ENCODE measurements around the gene LYZL1. TPM values are rescaled to one million over a fixed set of nuclear protein-coding genes. Genes with fewer than 3 reads are reported as not detected.

LYZL1 gene
- total RNA-seq, 2 experiments from 2014 or later: not detected

GRCh38 chr10:29343607-29344038, 54.8 kb downstream of the LYZL1 start:
- Mint-ChIP-seq H3K36me3 (ENCODE audit: low read depth) (no peaks in the 10 kb centered on the region), H3K4me3 (no peak overlapping the region), H3K9me3 (no peaks in the 10 kb centered on the region), H3K4me1 (ENCODE audit: low read depth) (no peaks in the 10 kb centered on the region), H3K27ac (no peak overlapping the region), H3K27me3 (peaks cover 11% of the 10 kb centered on the region)
- intact Hi-C loops (cut with DNase I, micrococcal nuclease): no loop called here
- DNase-seq: no peak
- H3K27ac ChIP-seq (ENCODE audit: low read depth in 1 of 2, low read length in 2 of 2): no peak overlapping the region
- H3K4me1 ChIP-seq (ENCODE audit: insufficient read depth, low read length): no peaks in the 10 kb centered on the region
- POLR2A ChIA-PET: no interaction called here
- no peak for ATAC-seq (ENCODE audit: poor library complexity)
- CTCF ChIA-PET: no interaction called here
- no peaks in the 10 kb centered on the region for H3K9me3 ChIP-seq (ENCODE audit: control insufficient read depth in 1 of 2, insufficient read depth in 1 of 2, low read length in 2 of 2)
- H3K27me3 ChIP-seq (ENCODE audit: control insufficient read depth in 1 of 2, insufficient read depth in 2 of 2, low read length in 2 of 2): peaks cover 0 to 3% of the 10 kb centered on the region in 2 experiments
- no peaks in the 10 kb centered on the region for H3K36me3 ChIP-seq (ENCODE audit: insufficient read depth, low read length)
- H3K4me3 ChIP-seq (ENCODE audit: low read length): no peak overlapping the region
- TF ChIP-seq CTCF (IDR thresholded peaks at IDR 0.05): no peak

- Mint-ChIP-seq H3K27ac (no peak overlapping the region), H3K36me3 (ENCODE audit: low read depth) (no peaks in the 10 kb centered on the region), H3K4me3 (no peak overlapping the region), H3K9me3 (no peaks in the 10 kb centered on the region), H3K27me3 (peaks cover 11% of the 10 kb centered on the region), H3K4me1 (ENCODE audit: low read depth) (no peaks in the 10 kb centered on the region)
- H3K27me3 ChIP-seq (ENCODE audit: control insufficient read depth in 1 of 2, insufficient read depth in 2 of 2, low read length in 2 of 2): peaks cover 0 to 3% of the 10 kb centered on the region in 2 experiments
- DNase-seq (no peak), ATAC-seq (ENCODE audit: poor library complexity) (no peak)
- no peak overlapping the region for H3K27ac ChIP-seq (ENCODE audit: low read depth in 1 of 2, low read length in 2 of 2)
- TF ChIP-seq CTCF (IDR thresholded peaks at IDR 0.05): no peak
- CTCF ChIA-PET: no interaction called here
- H3K4me1 ChIP-seq (ENCODE audit: insufficient read depth, low read length): no peaks in the 10 kb centered on the region
- H3K9me3 ChIP-seq (ENCODE audit: control insufficient read depth in 1 of 2, insufficient read depth in 1 of 2, low read length in 2 of 2): no peaks in the 10 kb centered on the region
- no peaks in the 10 kb centered on the region for H3K36me3 ChIP-seq (ENCODE audit: insufficient read depth, low read length)
- POLR2A ChIA-PET: no interaction called here
- intact Hi-C loops (cut with DNase I, micrococcal nuclease): no loop called here
- H3K4me3 ChIP-seq (ENCODE audit: low read length): no peak overlapping the region
Observed at GRCh38 chr10:29344073-29344820, 55.4 kb downstream of the LYZL1 start.

GRCh38 chr10:29345144-29345909, 56.5 kb downstream of the LYZL1 start:
- no peaks in the 10 kb centered on the region for H3K36me3 Mint-ChIP-seq (ENCODE audit: low read depth)
- peaks cover 0 to 3% of the 10 kb centered on the region in 2 experiments for H3K27me3 ChIP-seq (ENCODE audit: control insufficient read depth in 1 of 2, insufficient read depth in 2 of 2, low read length in 2 of 2)
- DNase-seq: no peak
- no peak overlapping the region for H3K4me3 Mint-ChIP-seq
- ChIA-PET POLR2A (no interaction called here), CTCF (no interaction called here)
- no peaks in the 10 kb centered on the region for H3K36me3 ChIP-seq (ENCODE audit: insufficient read depth, low read length)
- no peak overlapping the region for H3K4me3 ChIP-seq (ENCODE audit: low read length)
- peaks cover 11% of the 10 kb centered on the region for H3K27me3 Mint-ChIP-seq
- H3K27ac Mint-ChIP-seq: no peak overlapping the region
- H3K4me1 ChIP-seq (ENCODE audit: insufficient read depth, low read length): no peaks in the 10 kb centered on the region
- no peak overlapping the region for H3K27ac ChIP-seq (ENCODE audit: low read depth in 1 of 2, low read length in 2 of 2)
- ATAC-seq (ENCODE audit: poor library complexity): no peak
- no peaks in the 10 kb centered on the region for H3K9me3 Mint-ChIP-seq
- H3K9me3 ChIP-seq (ENCODE audit: control insufficient read depth in 1 of 2, insufficient read depth in 1 of 2, low read length in 2 of 2): no peaks in the 10 kb centered on the region
- intact Hi-C loops (cut with DNase I, micrococcal nuclease): no loop called here
- no peak for TF ChIP-seq CTCF (IDR thresholded peaks at IDR 0.05)
- H3K4me1 Mint-ChIP-seq (ENCODE audit: low read depth): no peaks in the 10 kb centered on the region

Measured in CD4-positive, alpha-beta T cell (primary cell).